HAP-1 (cell line): ENCODE results near the gene PTAFR.

Source experiments
- DNase-seq, 2 experiments: peaks; one replicate each; pipeline ENCODE4 v3.0.0-alpha.2; 2016 to 2020; ENCODE audit warnings: low spot score in 2 of 2
- H3K27me3 ChIP-seq: fragments of 250-450 bp; sonication (Bioruptor Pico); 2 replicates; pipeline ENCODE4 v1.5.1; 2020; ENCODE audit warnings: low read depth, mild to moderate bottlenecking, moderate library complexity
- H3K36me3 ChIP-seq: fragments of 250-450 bp; sonication (Bioruptor Pico); replicated peaks from 2 replicates; pipeline ENCODE4 v1.5.1; 2020; ENCODE audit warnings: mild to moderate bottlenecking
- H3K4me1 ChIP-seq: fragments of 250-450 bp; sonication (Bioruptor Pico); 2 replicates; pipeline ENCODE4 v1.5.1; 2020; ENCODE audit warnings: mild to moderate bottlenecking
- H3K4me3 ChIP-seq: fragments of 250-450 bp; sonication (Bioruptor Pico); 2 replicates; pipeline ENCODE4 v1.5.1; 2020; ENCODE audit warnings: mild to moderate bottlenecking, moderate library complexity
- H3K9me3 ChIP-seq: fragments of 250-450 bp; sonication (Bioruptor Pico); 2 replicates; pipeline ENCODE4 v1.5.1; 2020; ENCODE audit warnings: mild to moderate bottlenecking, moderate library complexity
- in situ Hi-C: fragments of 300-500 bp; cut with MboI; formaldehyde crosslinking; loops from 3 replicates; pipeline ENCODE4 v1.14.3; 2020; ENCODE audit warnings: low sequenced_read_pairs, inconsistent platforms, mixed read lengths

PTAFR gene

DNA sequence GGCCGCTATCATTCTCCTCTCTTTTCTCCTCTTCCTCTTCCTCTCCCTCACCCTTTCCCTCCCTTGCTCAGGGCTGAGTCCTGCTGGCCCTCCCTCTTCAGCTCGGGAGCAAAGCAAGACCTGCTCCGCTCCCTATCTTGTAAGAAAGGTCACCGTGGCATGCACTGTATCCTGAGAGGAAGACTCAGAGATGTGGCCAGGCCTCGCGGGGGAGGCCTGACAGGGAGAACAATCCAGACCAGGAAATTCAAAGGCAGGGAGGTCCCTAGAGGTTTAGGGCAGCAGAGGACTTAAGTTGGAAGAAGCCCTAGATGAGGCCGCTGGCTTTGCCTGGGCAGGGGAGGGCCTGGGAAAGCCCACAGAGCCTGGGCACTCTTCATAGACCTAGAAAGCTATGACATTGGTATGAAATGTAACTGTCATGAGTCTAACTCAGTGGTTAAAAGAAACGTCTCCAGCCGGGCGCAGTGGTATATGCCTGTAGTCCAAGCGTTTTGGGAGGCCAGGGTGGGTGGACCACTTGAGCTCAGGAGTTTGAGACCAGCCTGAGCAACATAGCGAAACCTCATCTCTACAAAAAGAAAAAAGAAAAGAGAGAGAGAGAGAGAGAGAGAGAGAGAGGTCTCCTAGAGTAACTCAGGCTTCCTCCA lies 14.6 kb upstream of the PTAFR start:
- no peaks in the 10 kb centered on the region for H3K9me3 ChIP-seq
- no peak overlapping the region for H3K4me3 ChIP-seq
- DNase-seq, result peak in 1 of 2 experiments; percentile 25
- H3K27me3 ChIP-seq, result no peaks in the 10 kb centered on the region
- H3K36me3 ChIP-seq, result no peaks in the 10 kb centered on the region
- no peaks in the 10 kb centered on the region for H3K4me1 ChIP-seq
- in situ Hi-C loops, result no loop called here

GRCh38 chr1:28190337-28190979 lies 14.0 kb upstream of the PTAFR start:
- H3K4me1 ChIP-seq, result no peaks in the 10 kb centered on the region
- no peaks in the 10 kb centered on the region for H3K9me3 ChIP-seq
- DNase-seq, result no peak
- no peaks in the 10 kb centered on the region for H3K36me3 ChIP-seq
- no peaks in the 10 kb centered on the region for H3K27me3 ChIP-seq
- in situ Hi-C loops, result no loop called here
- H3K4me3 ChIP-seq, result no peak overlapping the region

DNA sequence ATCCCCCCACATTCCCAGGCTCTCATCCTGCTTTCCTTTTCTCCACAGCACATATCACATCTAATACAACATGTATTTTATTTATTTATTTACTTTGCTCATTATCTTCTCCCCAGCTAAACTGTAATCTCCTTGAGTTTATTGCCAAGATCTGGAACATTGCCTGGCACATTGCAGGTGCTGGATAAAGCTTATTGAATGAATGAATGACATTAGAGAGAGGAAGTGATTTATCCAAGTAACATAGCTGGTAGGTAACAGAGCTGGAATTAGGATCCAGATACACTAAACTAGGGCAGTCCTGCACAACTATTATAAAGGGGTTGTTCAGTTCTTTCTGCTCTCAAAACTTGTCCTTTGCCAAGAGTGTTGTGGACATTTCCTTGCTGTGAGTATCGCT lies 8.6 kb upstream of the PTAFR start:
- Histone ChIP-seq H3K4me1 (no peaks in the 10 kb centered on the region), H3K4me3 (no peak overlapping the region), H3K36me3 (no peaks in the 10 kb centered on the region), H3K9me3 (no peaks in the 10 kb centered on the region), H3K27me3 (no peaks in the 10 kb centered on the region)
- DNase-seq, result no peak
- in situ Hi-C loops, result no loop called here

DNA sequence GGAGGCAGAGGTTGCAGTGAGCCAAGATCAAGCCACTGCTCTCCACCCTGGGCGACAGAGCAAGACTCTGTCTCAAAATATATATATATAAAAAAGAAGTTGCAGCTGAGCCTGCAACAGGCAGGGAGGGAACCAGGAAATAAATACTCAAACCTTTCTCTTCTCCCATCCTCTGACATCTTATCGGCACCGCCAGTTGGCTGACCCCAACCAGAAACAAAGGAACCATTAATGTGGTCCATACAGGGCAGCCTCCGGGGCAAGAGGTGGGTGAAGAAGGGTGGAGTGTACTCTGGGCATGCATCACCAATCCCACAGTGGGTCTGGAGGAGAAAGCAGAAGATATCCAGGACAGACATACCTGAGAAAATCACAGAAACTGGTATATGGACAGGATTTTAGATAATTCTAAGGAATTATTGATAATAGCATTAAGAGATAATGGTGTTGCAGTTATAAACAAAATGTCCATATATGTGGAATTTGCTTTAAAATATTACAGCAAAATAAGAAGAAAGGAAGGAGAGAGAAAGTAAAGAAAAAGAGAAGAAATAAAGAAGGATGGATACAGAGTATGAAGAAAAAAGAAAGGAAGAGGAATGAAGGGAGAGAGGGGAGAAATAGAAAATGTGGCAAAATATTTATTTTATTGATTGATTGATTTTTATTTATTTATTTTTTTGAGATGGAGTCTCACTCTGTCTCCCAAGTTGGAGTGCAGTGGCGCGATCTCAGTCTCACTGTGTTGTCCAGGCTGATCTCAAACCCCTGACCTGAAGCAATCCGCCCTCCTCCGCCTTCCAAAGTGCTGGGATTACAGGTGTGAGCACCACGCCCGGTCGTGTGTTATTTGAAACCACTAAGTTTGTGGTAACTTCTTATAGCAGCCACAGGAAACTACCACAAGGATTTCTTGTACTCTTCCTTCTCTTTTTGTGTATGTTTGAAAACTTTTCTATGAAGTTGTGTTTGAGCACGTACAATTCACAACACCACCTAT lies 4.1 kb upstream of the PTAFR start:
- Histone ChIP-seq H3K4me3 (no peak overlapping the region), H3K27me3 (no peaks in the 10 kb centered on the region), H3K36me3 (no peaks in the 10 kb centered on the region), H3K4me1 (no peaks in the 10 kb centered on the region), H3K9me3 (no peaks in the 10 kb centered on the region)
- in situ Hi-C loops, result no loop called here
- DNase-seq, result no peak

DNA sequence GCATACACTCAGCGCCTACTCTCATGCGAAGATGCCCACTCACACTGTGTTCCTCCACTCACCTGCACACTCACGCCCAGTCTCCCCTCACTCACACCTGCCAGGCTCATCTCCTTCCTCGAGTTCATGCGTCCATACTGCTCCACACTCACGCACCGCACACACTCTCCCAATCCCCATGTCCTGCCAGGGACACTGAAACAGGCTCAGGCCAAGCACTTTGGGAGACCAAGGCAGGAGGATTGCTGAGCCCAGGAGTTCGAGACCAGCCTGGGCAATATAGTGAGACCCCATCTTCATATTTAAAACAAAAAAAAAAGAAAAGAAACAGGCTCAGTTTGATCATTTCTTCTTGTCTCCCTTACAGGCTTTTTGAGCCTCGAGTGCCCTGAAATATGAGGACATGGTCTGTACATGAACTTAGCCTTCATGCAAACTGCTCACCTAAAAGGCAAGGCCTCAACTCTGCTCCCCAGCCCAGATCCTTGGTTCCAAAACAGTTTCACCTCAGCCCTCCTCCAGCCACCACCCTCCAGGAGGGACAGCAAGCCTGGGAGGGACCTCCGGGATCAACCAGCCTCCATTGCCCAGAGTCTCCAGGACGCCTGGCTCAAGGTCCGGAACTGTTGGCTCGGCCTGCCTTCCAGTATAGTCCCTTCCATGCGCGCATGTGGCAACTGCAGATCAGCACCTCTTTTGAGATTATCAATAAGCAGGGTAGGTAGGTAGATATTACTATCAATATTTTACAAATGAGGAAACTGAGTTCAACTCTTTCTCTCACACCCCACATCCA lies 2.4 kb upstream of the PTAFR start:
- no peaks in the 10 kb centered on the region for H3K4me1 ChIP-seq
- DNase-seq, result no peak
- H3K27me3 ChIP-seq, result no peaks in the 10 kb centered on the region
- no peak overlapping the region for H3K4me3 ChIP-seq
- no peaks in the 10 kb centered on the region for H3K9me3 ChIP-seq
- in situ Hi-C loops, result no loop called here
- no peaks in the 10 kb centered on the region for H3K36me3 ChIP-seq

DNA sequence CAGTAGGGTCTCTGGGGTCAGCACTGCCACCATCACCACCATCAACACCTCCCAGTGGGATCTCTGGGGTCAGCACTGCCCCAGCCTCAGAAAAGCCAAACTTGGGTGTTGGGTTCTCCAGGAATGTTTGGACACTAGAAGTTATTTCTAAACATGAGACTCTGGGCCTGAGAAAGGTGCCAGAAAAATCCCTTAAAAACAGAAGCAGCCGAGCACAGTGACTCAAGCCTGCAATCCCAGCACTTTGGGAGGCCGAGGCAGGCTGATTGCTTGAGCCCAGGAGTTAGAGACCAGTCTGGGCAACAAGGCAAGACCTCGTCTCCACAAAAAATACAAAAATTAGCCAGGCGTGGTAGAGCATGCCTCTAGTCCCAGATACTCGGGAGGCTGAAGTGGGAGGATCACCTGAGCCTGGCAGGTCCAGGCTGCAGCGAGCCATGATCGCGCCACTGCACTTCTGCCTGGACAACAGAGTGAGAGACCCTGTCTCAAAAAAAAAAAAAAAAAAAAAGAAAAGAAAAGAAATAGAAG lies 470 bp downstream of the PTAFR start:
- H3K27me3 ChIP-seq, result no peaks in the 10 kb centered on the region
- DNase-seq, result no peak
- no peaks in the 10 kb centered on the region for H3K36me3 ChIP-seq
- in situ Hi-C loops, result no loop called here
- H3K4me3 ChIP-seq, result no peak overlapping the region
- H3K9me3 ChIP-seq, result no peaks in the 10 kb centered on the region
- no peaks in the 10 kb centered on the region for H3K4me1 ChIP-seq

DNA sequence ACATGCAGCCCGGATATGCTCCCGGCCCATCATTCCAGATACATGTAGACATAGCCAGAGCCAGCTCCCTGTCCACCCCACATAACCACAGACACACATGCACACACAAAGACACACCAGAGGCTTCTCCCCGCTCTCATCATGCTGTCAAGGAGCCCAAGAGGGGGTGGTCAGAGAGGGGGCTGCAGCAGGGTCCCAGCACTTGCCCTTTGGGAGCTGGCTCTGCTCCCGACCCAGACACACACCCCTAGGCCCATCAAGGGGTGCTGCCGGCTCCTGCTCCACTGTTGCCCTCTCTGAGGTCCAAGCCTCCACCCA lies 2.6 kb downstream of the PTAFR start:
- no peaks in the 10 kb centered on the region for H3K9me3 ChIP-seq
- no peaks in the 10 kb centered on the region for H3K4me1 ChIP-seq
- H3K4me3 ChIP-seq, result no peak overlapping the region
- DNase-seq, result no peak
- no peaks in the 10 kb centered on the region for H3K36me3 ChIP-seq
- H3K27me3 ChIP-seq, result no peaks in the 10 kb centered on the region
- in situ Hi-C loops, result no loop called here

GRCh38 chr1:28173151-28173979 lies 3.1 kb downstream of the PTAFR start:
- in situ Hi-C loops, result no loop called here
- Histone ChIP-seq H3K27me3 (no peaks in the 10 kb centered on the region), H3K36me3 (no peaks in the 10 kb centered on the region), H3K9me3 (no peaks in the 10 kb centered on the region), H3K4me3 (no peak overlapping the region), H3K4me1 (no peaks in the 10 kb centered on the region)
- no peak for DNase-seq

- DNase-seq, result no peak
- Histone ChIP-seq H3K4me3 (no peak overlapping the region), H3K4me1 (no peaks in the 10 kb centered on the region), H3K36me3 (no peaks in the 10 kb centered on the region), H3K9me3 (no peaks in the 10 kb centered on the region), H3K27me3 (no peaks in the 10 kb centered on the region)
- in situ Hi-C loops, result no loop called here
Measured at GRCh38 chr1:28172713-28173150, 3.8 kb downstream of the PTAFR start.

DNA sequence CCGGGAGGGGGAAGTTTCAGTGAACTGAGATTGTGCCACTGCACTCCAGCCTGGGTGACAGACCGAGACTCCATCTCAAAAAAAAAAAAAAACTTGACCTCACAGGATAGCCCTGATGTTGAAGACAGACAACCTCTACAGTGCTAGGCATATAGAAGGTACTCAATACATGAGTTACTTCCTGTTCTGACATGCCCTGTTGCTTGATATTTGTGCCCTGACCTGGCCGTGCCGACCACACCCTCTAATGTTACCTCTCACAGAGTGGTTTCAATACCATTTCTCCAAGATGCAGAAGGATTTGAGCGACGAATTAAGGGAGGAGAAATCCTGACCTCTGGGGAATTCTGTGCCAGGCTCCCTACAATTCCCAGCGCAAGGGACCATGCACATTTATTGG lies 5.2 kb downstream of the PTAFR start:
- in situ Hi-C loops, result no loop called here
- no peak overlapping the region for H3K4me3 ChIP-seq
- H3K36me3 ChIP-seq, result no peaks in the 10 kb centered on the region
- no peak for DNase-seq
- H3K4me1 ChIP-seq, result no peaks in the 10 kb centered on the region
- no peaks in the 10 kb centered on the region for H3K9me3 ChIP-seq
- H3K27me3 ChIP-seq, result no peaks in the 10 kb centered on the region

DNA sequence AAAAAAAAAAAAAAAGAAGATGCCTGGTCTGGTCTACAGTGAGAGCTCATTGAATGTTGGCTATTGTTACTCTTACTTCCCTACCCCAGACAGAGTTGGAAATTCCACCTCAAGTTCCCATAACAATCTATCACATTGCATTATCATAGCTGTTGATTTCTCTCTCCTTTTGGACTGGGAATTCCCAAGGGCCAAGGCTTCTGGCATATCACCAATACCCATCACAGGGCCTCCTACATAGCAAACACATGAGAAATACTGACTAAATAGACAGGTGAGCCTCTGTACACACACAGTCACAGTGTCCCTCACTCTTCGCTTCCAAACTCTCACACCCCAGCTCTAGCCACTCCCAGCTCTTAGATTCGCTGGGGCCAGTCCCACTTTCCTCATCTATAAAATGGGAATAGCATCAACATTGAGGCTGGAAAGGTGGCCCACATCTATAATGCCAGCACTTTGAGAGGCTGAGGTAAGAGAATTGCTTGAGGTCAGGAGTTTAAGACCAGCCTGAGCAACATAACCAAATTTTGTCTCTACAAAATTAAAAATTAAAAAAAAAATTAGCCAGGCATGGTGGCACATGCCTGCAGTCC lies 6.4 kb downstream of the PTAFR start:
- Histone ChIP-seq H3K4me1 (no peaks in the 10 kb centered on the region), H3K4me3 (no peak overlapping the region), H3K27me3 (no peaks in the 10 kb centered on the region), H3K9me3 (no peaks in the 10 kb centered on the region), H3K36me3 (no peaks in the 10 kb centered on the region)
- in situ Hi-C loops, result no loop called here
- no peak for DNase-seq

GRCh38 chr1:28163496-28164161 lies 12.9 kb downstream of the PTAFR start:
- Histone ChIP-seq H3K4me1 (no peaks in the 10 kb centered on the region; the same call in 1 of the 2 replicates), H3K27me3 (no peaks in the 10 kb centered on the region), H3K9me3 (no peaks in the 10 kb centered on the region), H3K4me3 (no peak overlapping the region), H3K36me3 (no peaks in the 10 kb centered on the region)
- no peak for DNase-seq
- in situ Hi-C loops, result no loop called here
